PC-9 (cell line): ENCODE data around the gene FBN3.

ENCODE experiments used
- EZH2 ChIP-seq: fragments of 200-600 bp; sonication (generic); IDR thresholded peaks from 2 replicates; pipeline ENCODE4 v1.8.0; 2017; ENCODE audit warnings: antibody characterized with exemption, low read depth
- TF ChIP-seq, protein P1 (sequence below): fragments of 200-600 bp; sonication (generic); conservative IDR thresholded peaks from 2 replicates; pipeline ENCODE4 v1.6.1; 2017; ENCODE audit warnings: mixed run types, antibody characterized with exemption, mild to moderate bottlenecking, moderate library complexity

GRCh38 chr19:8036434-8037099 is 112.8 kb downstream of the FBN3 start:
- TF ChIP-seq, protein P1, sequence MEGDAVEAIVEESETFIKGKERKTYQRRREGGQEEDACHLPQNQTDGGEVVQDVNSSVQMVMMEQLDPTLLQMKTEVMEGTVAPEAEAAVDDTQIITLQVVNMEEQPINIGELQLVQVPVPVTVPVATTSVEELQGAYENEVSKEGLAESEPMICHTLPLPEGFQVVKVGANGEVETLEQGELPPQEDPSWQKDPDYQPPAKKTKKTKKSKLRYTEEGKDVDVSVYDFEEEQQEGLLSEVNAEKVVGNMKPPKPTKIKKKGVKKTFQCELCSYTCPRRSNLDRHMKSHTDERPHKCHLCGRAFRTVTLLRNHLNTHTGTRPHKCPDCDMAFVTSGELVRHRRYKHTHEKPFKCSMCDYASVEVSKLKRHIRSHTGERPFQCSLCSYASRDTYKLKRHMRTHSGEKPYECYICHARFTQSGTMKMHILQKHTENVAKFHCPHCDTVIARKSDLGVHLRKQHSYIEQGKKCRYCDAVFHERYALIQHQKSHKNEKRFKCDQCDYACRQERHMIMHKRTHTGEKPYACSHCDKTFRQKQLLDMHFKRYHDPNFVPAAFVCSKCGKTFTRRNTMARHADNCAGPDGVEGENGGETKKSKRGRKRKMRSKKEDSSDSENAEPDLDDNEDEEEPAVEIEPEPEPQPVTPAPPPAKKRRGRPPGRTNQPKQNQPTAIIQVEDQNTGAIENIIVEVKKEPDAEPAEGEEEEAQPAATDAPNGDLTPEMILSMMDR: no peak
- TF ChIP-seq EZH2: no peak
